HEK293 (cell line): ENCODE results near the gene EPS8L1.

Experiments
- HOXD13 ChIP-seq: sonication (generic); formaldehyde crosslinking; IDR thresholded peaks from 2 replicates; pipeline ENCODE4 v1.8.0; 2022; ENCODE audit warnings: missing genetic modification reagents, borderline replicate concordance
- KLF10 ChIP-seq: fragments of 450-650 bp; IDR thresholded peaks from 2 replicates; pipeline ENCODE4 v1.5.1; 2018; ENCODE audit warnings: missing biosample characterization, mild to moderate bottlenecking, missing genetic modification characterization
- KLF17 ChIP-seq: fragments of 450-650 bp; formaldehyde crosslinking; IDR thresholded peaks from 2 replicates; pipeline ENCODE4 v1.5.1; 2016; ENCODE audit warnings: missing biosample characterization, missing genetic modification characterization
- KLF8 ChIP-seq: fragments of 450-650 bp; formaldehyde crosslinking; IDR thresholded peaks from 2 replicates; pipeline ENCODE4 v1.5.1; 2016; ENCODE audit warnings: missing biosample characterization, missing genetic modification characterization
- PRDM1 ChIP-seq: fragments of 450-650 bp; formaldehyde crosslinking; IDR thresholded peaks from 2 replicates; pipeline ENCODE4; 2016; ENCODE audit warnings: missing biosample characterization, missing genetic modification characterization
- PRDM4 ChIP-seq: fragments of 450-650 bp; formaldehyde crosslinking; IDR thresholded peaks from 2 replicates; pipeline ENCODE4 v1.5.1; 2017; ENCODE audit warnings: missing biosample characterization, missing genetic modification characterization
- SP3 ChIP-seq: fragments of 450-650 bp; formaldehyde crosslinking; IDR thresholded peaks from 2 replicates; pipeline ENCODE4 v1.5.1; 2016; ENCODE audit warnings: missing biosample characterization, missing genetic modification characterization
- ZBTB17 ChIP-seq: fragments of 450-650 bp; formaldehyde crosslinking; IDR thresholded peaks from 2 replicates; pipeline ENCODE4 v1.5.1; 2016; ENCODE audit warnings: missing biosample characterization, missing genetic modification characterization
- ZBTB20 ChIP-seq: fragments of 450-650 bp; formaldehyde crosslinking; IDR thresholded peaks from 2 replicates; pipeline ENCODE4 v1.5.1; 2016; ENCODE audit warnings: missing biosample characterization, missing genetic modification characterization
- ZBTB48 ChIP-seq: fragments of 450-650 bp; formaldehyde crosslinking; IDR thresholded peaks from 2 replicates; pipeline ENCODE4 v1.5.1; 2016; ENCODE audit warnings: missing biosample characterization, missing genetic modification characterization
- ZIC2 ChIP-seq: fragments of 450-650 bp; formaldehyde crosslinking; IDR thresholded peaks from 2 replicates; pipeline ENCODE4 v1.5.1; 2016; ENCODE audit warnings: missing biosample characterization, missing genetic modification characterization
- ZNF114 ChIP-seq: fragments of 450-650 bp; formaldehyde crosslinking; IDR thresholded peaks from 2 replicates; pipeline ENCODE4 v1.5.0; 2017; ENCODE audit warnings: missing biosample characterization, missing genetic modification characterization
- ZNF132 ChIP-seq: fragments of 450-650 bp; formaldehyde crosslinking; IDR thresholded peaks from 2 replicates; pipeline ENCODE4 v1.5.1; 2017; ENCODE audit warnings: missing biosample characterization, missing genetic modification characterization, borderline replicate concordance
- ZNF148 ChIP-seq: fragments of 450-650 bp; formaldehyde crosslinking; IDR thresholded peaks from 2 replicates; pipeline ENCODE4 v1.5.0; 2017; ENCODE audit warnings: missing biosample characterization, missing genetic modification characterization, borderline replicate concordance
- ZNF157 ChIP-seq: fragments of 450-650 bp; formaldehyde crosslinking; IDR thresholded peaks from 2 replicates; pipeline ENCODE4 v1.5.1; 2016; ENCODE audit warnings: missing biosample characterization, missing genetic modification characterization
- ZNF239 ChIP-seq: fragments of 450-650 bp; formaldehyde crosslinking; IDR thresholded peaks from 2 replicates; pipeline ENCODE4 v1.5.1; 2016; ENCODE audit warnings: missing biosample characterization, missing genetic modification characterization
- ZNF24 ChIP-seq: fragments of 450-650 bp; formaldehyde crosslinking; IDR thresholded peaks from 2 replicates; pipeline ENCODE4 v1.5.1; 2016; ENCODE audit warnings: missing biosample characterization, missing genetic modification characterization
- ZNF416 ChIP-seq: fragments of 450-650 bp; formaldehyde crosslinking; IDR thresholded peaks from 2 replicates; pipeline ENCODE4 v1.5.1; 2016; ENCODE audit warnings: missing biosample characterization, missing genetic modification characterization
- ZNF423 ChIP-seq: fragments of 450-650 bp; formaldehyde crosslinking; IDR thresholded peaks from 2 replicates; pipeline ENCODE4 v1.5.1; 2016; ENCODE audit warnings: missing biosample characterization, missing genetic modification characterization
- ZNF449 ChIP-seq: fragments of 450-650 bp; formaldehyde crosslinking; IDR thresholded peaks from 2 replicates; pipeline ENCODE4 v1.5.1; 2017; ENCODE audit warnings: missing biosample characterization, mild to moderate bottlenecking, missing genetic modification characterization, moderate library complexity
- ZNF510 ChIP-seq: fragments of 450-650 bp; formaldehyde crosslinking; IDR thresholded peaks from 2 replicates; pipeline ENCODE4 v1.5.1; 2018; ENCODE audit warnings: mild to moderate bottlenecking, missing genetic modification characterization, missing biosample characterization; ENCODE audit not compliant: insufficient replicate concordance
- ZNF521 ChIP-seq: fragments of 450-650 bp; formaldehyde crosslinking; IDR thresholded peaks from 2 replicates; pipeline ENCODE4 v1.5.1; 2017; ENCODE audit warnings: missing biosample characterization, mild to moderate bottlenecking, missing genetic modification characterization
- ZNF530 ChIP-seq: fragments of 450-650 bp; formaldehyde crosslinking; IDR thresholded peaks from 2 replicates; pipeline ENCODE4 v1.5.1; 2016; ENCODE audit warnings: low read depth, missing biosample characterization, missing genetic modification characterization
- ZNF561 ChIP-seq: fragments of 450-650 bp; IDR thresholded peaks from 2 replicates; pipeline ENCODE4 v1.5.1; 2018; ENCODE audit warnings: missing biosample characterization, missing genetic modification characterization, borderline replicate concordance
- ZNF610 ChIP-seq: fragments of 450-650 bp; formaldehyde crosslinking; IDR thresholded peaks from 2 replicates; pipeline ENCODE4 v1.5.1; 2016; ENCODE audit warnings: missing biosample characterization, missing genetic modification characterization, borderline replicate concordance
- ZNF623 ChIP-seq: fragments of 450-650 bp; formaldehyde crosslinking; IDR thresholded peaks from 2 replicates; pipeline ENCODE4 v1.5.1; 2016; ENCODE audit warnings: missing biosample characterization, missing genetic modification characterization
- ZNF701 ChIP-seq: fragments of 450-650 bp; formaldehyde crosslinking; IDR thresholded peaks from 2 replicates; pipeline ENCODE4 v1.5.1; 2016; ENCODE audit warnings: missing biosample characterization, missing genetic modification characterization
- ZSCAN18 ChIP-seq: fragments of 450-650 bp; formaldehyde crosslinking; IDR thresholded peaks from 2 replicates; pipeline ENCODE4 v1.5.1; 2016; ENCODE audit warnings: missing biosample characterization, missing genetic modification characterization
- ZSCAN5A ChIP-seq: fragments of 450-650 bp; formaldehyde crosslinking; IDR thresholded peaks from 2 replicates; pipeline ENCODE4 v1.5.1; 2016; ENCODE audit warnings: missing biosample characterization, missing genetic modification characterization

The EPS8L1 gene

GRCh38 chr19:55062735-55063491 lies 12.8 kb upstream of the EPS8L1 start, which contains the start of gene RDH13 (continued):
- TF ChIP-seq ZNF24 (tag by site-specific recombination) (no peak), ZNF510 (tag by site-specific recombination) (no peak), ZNF416 (tag by site-specific recombination) (no peak), ZNF449 (peak; percentile 48; the same call in 1 of the 2 replicates), ZNF521 (tag by site-specific recombination) (no peak), SP3 (tag by site-specific recombination) (peak; percentile 94), ZNF148 (no peak), HOXD13 (CRISPR knock-in tag) (no peak), ZBTB48 (tag by site-specific recombination) (no peak), PRDM1 (tag by site-specific recombination) (no peak), PRDM4 (tag by site-specific recombination) (0 out of 2 replicates have a peak, but pooled peaks have one; percentile 36), ZNF239 (tag by site-specific recombination) (no peak), ZSCAN18 (no peak), ZNF132 (tag by site-specific recombination) (no peak), KLF17 (tag by site-specific recombination) (no peak), ZSCAN5A (tag by site-specific recombination) (no peak), KLF8 (tag by site-specific recombination) (peak; percentile 63), ZBTB20 (peak; percentile 31; the same call in 1 of the 2 replicates), ZNF561 (tag by site-specific recombination) (no peak; the same call in 1 of the 2 replicates), ZNF157 (tag by site-specific recombination) (no peak), ZBTB17 (tag by site-specific recombination) (no peak), ZNF114 (tag by site-specific recombination) (no peak), ZNF423 (tag by site-specific recombination) (no peak), ZNF610 (no peak), ZNF530 (tag by site-specific recombination) (no peak), KLF10 (tag by site-specific recombination) (no peak), ZIC2 (tag by site-specific recombination) (no peak), ZNF701 (tag by site-specific recombination) (no peak), ZNF623 (tag by site-specific recombination) (no peak)
